Peyer's patch (tissue), 4 donors: ENCODE measurements around the gene AHDC1.
A peak's percentile ranks its signal among the peaks of the same experiment; 100 is the strongest.

ENCODE experiments used
- CTCF ChIP-seq, 6 experiments: fragments of 450-650 bp in 4 of 6; fragments of 200-600 bp in 2 of 6; sonication (generic) in 1 of 6; IDR thresholded peaks; one replicate each; pipeline ENCODE4 v1.5.1; 2017 to 2019; ENCODE audit warnings: antibody characterized with exemption in 6 of 6, mild to moderate bottlenecking in 3 of 6, moderate library complexity in 1 of 6
- POLR2A ChIP-seq, 2 donors: fragments of 450-650 bp; IDR thresholded peaks; one replicate each; pipeline ENCODE4 v1.5.1; 2017; ENCODE audit warnings: antibody characterized with exemption in 2 of 2, mild to moderate bottlenecking in 2 of 2, moderate library complexity in 2 of 2

DNA sequence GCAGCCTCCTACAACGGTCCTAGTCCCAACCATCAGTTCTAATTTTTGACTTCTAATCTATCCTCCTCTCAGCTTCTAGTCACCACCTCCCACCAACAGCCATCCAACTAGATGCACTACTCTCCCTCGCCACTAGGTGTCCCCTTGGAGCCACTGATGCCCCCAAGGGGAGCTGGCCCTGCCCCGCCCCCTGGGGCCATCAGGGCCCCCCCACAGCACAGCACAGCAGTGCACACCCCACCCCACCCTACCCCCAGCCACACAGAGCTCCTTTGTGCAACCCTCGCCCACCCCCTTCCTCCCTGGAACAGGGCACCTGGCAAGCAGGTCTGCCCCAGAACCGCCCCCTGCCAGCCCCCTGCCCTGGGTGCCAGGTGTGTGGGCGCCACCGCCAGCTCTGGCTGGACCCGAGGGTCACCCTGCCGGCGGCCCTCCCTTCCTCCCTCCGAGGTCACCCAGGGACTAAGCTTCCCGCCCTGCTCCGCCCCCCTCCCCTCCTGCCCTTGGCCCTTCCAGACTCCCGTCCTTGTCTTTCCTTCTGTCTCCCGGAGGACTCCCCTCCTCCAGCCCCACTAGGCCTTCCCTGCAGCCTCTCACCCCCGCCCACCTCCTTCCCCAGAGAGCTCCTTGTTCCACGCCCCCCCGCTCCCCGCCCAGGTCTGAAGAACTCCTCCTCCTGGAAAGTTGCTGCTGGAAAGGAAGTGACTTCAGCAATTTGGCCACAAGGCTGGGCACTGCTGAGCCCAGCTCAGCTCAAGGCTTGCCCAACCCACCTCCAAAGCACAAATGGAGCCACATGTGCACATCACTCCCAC lies 47.0 kb downstream of the AHDC1 start:
- peak; percentile 80 to 94 (median 86) for TF ChIP-seq CTCF (IDR thresholded peaks at IDR 0.05)
- TF ChIP-seq POLR2A (IDR thresholded peaks at IDR 0.05): no peak
